NCI-H2107 treated with DMSO at 0.1 percent for 48 hours (cell line): ENCODE measurements around the gene SEPTIN5.

Experiments used
- DNase-seq: peaks from one replicate; lab custom pipeline; 2025; ENCODE audit not compliant: unreplicated experiment; lab: John Stamatoyannopoulos, UW

The SEPTIN5 gene

DNA sequence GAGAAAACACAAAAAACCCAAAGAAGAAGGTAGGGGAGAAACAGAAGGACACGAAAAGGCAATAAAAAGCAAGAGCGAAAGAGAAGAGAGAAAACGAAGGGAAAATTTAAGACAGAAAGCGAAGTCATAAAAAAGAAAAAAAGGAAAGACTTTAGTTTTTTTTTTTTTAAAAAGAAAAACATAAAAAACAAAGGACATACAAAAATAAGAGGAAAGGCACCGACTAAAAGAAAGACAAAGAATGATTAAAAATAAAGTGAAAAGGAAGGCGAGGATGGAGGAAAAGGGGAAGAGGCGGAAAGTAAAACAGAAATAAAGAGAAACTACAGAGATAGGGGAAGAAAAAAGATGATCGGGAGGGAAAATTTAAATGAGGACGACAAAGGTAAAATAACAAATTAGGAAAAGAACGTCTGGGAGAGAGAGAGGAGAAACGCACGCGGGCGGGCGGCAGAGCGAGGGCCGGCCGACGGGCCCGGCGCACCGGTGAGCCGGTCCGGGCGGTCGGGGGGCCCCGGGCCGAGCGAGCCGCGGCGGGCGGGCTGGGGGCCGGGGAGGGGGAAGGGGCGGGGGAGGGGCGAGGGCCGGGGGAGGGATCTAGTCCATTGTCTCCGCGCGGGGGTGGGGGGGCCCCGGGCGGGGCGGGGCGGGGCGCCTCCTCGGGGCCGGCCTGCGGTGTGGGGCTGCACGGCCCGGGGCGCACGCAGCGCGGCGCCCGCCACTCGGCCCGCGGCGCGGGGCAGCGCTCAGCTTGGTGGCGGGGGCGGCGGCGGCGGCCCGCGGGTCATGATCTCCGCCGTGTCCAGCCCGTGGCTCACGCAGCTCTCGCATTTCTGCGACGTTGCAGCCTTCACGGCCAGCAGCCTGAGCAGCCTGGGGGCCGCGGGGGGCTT lies 46.0 kb downstream of the SEPTIN5 start, which contains the start of gene TBX1:
Gene TBX1, plus strand, starts transcription at position 721 of the 893 bp plus-strand sequence. Its CDS starts 66 bp downstream, at position 787.
- no peak for DNase-seq

DNA sequence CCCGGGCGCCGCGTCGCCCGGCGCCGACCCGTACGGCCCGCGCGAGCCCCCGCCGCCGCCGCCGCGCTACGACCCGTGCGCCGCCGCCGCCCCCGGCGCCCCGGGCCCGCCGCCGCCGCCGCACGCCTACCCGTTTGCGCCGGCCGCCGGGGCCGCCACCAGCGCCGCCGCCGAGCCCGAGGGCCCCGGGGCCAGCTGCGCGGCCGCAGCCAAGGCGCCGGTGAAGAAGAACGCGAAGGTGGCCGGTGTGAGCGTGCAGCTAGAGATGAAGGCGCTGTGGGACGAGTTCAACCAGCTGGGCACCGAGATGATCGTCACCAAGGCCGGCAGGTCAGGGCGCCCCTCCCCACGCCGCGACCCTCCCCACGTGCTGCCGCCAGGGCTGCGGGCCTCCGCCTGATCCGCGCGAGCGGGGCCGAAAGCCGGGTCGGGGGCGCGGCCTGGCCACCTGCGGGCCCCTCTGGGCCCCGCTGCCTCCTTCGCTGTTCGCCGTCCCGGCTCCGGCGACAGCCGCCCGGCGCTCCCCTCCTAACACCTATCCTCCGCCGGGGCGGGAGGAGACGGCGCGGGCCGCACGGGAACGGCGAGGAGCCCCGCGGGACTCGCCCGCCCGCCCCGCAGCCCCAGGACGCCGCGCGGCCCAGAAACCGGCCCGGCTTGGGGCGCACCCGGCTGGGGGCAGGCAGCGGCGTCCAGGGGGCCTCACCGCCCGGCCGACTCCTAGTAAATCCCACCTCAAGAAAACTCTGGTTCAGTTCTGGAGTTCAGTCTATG lies 46.8 kb downstream of the SEPTIN5 start:
- DNase-seq: no peak

DNA sequence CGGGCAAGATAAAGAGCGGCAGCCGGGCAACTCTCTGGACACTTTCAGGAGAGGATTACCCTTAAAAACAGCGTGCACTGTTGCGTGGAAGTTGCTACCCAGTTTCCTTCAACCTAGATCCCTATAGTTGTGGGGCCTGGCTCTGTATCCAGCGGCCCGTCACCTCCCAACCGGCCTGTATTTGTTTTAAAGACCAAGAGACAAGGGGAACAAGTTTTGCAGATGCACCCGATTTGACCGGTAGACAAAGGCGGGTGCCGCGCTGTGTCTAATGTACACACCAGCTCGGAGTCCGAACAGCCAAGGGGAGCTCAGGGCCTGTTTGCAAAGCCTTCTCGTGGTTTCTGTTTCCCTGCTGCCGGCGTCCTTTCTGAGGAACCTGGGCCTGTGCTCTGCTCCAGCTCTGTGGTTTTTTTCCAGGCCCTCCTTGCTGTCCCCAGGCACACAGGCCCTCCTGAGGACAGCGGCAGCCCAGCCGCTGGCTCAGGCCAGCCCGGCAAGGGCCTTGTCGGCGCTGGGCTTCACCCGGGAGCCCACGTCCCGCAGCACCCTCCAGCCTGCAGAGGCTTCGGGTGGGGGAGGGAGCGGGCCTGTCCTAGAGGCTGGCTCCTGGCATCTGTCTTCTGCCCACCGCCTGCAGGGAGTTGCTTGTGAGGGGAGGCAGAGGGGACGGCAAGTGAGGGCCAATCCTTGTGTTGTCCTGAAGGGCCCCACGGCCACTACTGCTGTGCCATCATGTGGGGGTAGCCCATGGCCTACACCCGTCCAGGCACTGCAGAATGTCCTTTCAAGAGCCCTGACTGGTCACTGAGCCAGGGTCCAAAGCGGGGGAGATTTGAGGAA lies 47.6 kb downstream of the SEPTIN5 start:
- DNase-seq: no peak

DNA sequence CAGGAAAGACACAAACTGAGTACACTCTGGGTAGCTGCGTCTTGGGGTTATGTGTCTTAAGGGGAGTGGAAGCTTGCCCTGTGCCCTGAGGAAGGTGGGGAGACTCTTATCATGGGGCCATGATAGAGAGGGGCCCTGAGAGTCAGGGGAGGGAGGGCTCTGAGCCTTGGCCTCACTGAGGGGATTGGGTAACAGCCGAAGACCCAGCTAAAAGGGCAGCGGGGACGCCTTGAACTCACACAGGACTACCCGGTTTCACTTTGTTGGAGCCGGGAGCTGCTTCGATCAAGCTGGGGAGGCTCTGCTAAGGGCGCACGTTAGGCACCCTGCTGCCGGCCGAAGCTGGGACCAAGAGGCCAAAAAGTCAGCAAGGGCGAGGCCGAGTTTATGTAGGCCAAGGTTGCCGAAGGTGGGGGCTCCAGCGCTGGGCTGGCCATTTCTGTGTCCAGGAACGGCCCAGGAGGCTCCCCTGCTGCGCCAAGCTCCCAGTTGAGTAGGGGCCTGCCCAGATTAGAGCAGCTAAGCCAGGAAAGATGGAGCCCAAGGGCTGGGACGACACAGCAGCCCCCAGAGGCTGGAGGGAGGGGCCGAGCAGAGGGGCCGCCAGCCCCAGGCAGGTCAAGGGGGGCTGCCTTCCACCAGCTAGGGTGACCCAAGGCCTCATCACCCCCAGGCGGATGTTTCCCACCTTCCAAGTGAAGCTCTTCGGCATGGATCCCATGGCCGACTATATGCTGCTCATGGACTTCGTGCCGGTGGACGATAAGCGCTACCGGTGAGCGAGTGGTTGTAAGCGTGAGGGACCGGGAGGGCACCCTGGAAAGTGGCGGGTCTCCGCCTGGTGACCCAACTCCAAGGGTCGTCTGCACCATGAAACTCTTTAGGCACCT lies 48.5 kb downstream of the SEPTIN5 start:
- DNase-seq: no peak

DNA sequence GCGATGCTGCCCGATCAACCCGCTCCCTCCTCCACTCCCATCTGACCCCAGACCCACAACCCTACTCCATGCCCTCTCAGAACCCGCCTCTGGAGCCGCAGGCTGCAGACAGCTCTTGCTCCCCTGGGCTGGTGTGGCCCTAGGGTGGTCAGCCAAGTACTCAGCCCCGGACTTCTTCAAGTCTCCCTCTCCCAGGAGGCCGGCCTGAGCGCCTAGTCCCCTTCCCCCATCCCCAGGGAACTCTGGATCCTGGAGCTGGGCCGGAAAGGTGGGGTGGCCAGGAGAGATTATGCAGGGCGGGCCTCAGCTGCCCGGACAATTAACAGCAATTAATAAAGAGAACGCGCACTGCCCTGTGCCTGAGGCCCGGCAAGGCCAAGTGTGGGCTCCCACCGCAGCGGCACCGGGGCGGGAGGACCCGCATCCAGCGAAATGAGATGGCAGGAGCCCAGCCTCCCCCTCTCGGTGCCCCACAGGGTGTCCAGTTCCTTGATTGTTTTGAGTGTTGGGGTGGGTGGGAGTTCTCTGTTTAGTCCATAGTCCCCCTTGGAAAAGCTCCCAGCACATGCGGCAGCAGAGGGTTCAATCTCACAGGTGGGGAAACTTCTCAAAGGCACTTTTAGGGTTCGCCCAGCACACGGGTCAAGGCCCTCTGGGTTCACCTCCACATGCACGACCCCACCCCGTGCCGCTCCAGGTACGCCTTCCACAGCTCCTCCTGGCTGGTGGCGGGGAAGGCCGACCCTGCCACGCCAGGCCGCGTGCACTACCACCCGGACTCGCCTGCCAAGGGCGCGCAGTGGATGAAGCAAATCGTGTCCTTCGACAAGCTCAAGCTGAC lies 49.4 kb downstream of the SEPTIN5 start:
- no peak for DNase-seq

DNA sequence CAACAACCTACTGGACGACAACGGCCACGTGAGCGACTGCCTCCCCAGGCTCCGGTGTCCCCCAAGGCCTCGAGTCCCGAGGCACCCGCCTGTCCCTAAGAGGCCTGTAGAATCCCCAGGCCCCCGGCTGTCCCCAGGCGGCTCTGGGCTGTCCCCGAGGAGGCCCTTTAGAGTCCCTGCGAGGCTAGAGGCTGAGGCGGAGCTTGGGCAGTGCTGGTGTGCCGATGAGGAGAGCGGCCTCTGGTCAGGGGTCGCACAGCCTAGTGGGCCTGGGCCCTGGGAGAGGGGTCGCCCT lies 49.9 kb downstream of the SEPTIN5 start:
- no peak for DNase-seq

DNA sequence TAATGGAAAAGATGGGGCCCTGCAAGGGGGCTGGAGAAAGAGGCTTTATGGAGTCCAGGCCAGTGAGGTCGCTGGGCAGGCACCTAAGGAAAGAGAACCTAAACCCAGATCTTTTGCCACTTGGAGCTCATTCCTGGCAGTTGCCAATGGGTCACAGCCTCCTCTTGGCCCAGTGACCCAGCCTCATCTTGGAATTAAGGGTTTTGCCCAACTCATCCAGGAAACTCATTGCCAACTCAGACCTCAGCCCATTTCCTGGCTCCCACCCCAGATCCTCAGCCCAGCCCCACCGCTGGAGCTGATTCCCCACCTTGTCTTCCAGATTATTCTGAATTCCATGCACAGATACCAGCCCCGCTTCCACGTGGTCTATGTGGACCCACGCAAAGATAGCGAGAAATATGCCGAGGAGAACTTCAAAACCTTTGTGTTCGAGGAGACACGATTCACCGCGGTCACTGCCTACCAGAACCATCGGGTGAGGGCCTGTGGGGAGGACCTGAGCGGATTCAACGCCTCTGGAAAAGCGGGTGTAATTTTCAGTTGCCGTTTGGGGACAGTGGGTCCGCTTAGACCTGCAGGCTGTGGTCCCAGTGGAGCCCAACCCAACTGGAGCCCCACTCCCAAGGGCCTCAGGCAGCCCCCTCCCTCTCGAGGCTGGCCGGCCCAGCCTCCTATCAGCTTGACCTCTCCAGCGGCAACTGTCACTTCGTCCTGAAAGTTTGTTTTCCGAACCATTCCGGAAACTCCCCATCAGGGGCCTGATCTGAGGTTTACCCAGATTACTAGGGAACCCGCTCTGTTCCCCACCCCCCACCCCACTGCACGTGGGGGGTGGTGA lies 50.6 kb downstream of the SEPTIN5 start:
- no peak for DNase-seq

DNA sequence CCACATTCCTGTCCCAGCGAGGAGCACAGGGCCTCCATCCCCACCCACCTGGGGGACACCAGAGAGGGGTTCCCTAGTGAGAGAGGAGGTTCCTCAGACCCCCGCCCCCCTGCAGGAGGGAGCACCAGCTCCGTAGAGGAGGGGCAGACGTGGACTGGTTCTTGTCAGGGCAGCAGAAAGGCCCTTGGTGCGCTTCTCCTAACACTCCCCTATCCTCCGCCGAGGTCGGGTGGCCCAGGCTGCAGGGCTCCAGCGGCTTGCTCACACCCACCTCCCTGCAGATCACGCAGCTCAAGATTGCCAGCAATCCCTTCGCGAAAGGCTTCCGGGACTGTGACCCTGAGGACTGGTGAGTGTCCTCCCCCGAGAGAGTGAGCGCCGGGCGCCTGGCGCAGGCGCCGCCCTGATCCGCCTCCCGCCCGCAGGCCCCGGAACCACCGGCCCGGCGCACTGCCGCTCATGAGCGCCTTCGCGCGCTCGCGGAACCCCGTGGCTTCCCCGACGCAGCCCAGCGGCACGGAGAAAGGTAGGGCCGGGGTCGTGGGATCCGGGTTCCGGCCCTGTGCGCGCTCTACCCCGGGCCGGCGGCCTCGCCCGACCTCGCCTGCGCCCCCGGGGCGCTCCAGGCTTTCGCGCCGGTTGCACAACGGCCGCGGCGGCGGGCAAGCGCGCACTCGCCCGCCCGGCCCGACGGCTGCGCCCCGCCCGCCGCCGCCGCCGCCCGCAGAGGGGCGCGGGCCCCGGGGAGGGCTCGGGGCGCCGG lies 51.4 kb downstream of the SEPTIN5 start:
- DNase-seq: no peak

DNA sequence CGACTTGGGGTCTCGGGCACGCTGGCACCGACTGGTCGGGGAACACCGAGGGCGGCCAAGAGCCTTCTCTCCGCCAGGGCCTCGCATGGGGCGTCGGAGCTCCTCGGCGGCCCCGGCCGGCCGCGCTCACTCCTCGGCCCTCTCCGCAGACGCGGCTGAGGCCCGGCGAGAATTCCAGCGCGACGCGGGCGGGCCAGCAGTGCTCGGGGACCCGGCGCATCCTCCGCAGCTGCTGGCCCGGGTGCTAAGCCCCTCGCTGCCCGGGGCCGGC lies 51.9 kb downstream of the SEPTIN5 start:
- DNase-seq: no peak

DNA sequence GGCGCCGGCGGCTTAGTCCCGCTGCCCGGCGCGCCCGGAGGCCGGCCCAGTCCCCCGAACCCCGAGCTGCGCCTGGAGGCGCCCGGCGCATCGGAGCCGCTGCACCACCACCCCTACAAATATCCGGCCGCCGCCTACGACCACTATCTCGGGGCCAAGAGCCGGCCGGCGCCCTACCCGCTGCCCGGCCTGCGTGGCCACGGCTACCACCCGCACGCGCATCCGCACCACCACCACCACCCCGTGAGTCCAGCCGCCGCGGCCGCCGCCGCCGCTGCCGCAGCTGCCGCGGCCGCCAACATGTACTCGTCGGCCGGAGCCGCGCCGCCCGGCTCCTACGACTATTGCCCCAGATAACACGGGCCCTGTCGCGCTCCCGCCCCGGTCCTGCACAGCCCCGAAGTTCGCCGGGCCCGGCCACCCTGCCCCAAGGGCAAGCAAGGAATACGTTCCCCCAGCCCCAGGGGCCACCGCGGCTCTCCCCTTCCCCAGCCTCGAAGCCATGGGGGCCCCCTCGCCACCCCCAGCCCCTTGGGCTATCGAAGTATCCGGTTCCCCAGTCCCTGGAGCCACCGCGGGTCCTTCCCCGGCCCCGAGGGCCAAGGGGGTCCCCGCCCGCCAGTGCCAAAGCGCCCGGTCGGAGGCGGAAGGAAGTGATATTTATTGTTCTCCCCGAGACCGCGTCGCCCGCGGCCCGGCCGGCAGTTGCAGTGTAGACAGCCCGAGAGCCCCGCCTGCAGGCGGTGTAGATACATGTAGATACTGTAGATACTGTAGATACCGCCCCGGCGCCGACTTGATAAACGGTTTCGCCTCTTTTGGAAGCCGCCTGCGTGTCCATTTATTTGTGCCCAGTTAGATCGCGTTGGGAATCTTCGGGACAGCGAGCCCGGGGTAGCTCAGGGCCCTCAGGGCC lies 52.5 kb downstream of the SEPTIN5 start:
- no peak for DNase-seq

DNA sequence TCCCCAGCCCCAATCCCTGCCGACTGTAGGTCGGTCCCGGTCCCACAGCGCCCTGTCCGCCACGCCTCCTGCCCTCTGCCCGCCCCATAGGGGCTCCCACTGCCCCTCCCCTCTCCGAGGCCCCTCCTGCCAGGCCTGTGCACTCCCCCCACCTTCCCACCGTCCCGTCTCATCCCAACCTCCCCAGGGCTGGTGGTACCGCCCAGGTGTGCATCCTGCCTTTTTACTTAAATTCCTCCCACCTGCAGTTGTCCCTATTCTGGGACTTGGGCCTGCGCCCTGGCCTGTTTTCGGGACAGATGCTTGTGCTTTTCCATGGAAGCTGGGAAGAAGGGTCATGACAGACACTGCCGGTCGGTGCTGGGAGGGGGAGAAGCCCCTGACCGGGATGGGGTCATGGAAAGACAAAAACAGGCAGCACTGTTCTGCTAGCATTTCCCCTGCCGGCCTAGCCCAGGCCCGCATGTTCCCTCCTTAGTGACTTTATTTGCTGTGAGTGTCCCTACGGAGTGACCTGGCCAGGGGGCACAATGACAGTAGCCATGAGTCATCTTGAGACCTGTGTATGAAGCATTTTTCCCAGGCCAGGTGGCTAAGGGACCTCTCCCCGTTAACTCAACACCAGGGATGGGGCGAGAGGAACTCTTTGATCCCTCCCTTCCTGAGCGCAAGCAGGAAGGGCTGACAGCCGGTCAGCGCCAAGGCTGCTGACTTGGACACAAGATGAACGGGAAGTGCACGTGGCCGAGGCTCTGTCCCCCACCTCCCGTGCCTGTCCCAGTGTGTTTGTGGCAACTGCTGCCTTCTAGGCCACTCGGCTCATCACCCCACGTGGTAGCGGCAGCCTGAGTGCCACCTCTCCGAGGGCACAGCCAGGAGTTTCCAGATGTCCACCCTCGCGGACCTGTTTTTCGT lies 53.4 kb downstream of the SEPTIN5 start:
- DNase-seq: no peak

DNA sequence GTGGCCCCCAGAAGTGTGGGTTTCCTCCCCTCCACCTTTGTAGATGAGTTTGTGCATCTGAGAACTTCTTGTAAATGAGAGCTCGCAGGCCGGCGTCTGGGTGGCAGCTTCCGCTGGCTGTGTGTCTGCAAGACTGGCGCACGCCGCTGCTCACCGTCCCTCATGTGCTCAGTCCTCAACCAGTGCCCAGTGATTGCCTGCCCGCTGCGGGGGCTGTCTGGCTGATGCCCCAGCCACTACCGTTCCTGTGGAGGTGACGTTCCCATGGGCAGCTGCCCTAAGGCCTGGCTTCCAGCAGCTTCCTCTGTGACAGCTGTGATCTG lies 55.1 kb downstream of the SEPTIN5 start:
- no peak for DNase-seq

DNA sequence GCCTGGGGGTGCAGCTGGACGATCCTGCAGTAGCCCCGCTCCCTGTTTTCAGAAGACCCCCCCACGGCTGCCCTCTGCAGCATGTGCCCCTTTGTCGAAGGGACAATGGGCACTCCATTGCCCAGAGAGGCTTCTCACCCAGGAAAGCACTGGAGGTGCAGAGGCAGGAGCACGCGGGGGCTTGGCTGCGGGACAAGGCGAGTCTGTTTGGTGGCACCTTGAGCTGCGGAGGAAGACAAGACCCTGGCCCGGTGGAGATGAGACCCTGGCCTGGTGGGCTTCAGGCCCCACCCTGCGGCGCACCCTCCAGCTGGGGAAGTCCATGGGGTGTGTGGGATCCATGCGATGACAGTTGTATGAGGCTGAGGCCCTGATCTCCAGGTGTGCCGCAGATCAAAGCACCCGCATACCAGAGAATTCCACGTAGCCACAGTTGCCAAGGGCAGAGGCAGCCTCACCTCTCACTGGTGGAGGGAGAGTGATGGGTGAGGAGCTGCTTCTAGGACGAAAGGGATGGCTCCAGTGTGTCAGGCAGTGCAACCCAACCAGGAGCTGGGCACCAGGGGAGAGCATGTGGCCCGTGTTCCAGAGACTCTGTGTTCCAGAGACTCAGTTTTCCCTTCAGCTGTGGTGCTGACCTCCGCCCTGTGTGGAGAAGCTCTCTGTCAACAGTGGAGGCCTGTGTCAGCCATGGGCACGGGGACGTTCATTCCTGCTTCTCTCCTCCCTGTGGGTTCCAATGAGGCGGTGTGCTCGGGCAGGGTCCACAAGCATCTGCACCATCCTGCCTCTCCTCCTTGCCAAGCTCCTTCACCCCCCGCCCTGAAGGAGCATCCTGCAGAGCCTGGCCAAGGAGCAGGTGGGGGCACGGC lies 56.3 kb downstream of the SEPTIN5 start:
- no peak for DNase-seq

DNA sequence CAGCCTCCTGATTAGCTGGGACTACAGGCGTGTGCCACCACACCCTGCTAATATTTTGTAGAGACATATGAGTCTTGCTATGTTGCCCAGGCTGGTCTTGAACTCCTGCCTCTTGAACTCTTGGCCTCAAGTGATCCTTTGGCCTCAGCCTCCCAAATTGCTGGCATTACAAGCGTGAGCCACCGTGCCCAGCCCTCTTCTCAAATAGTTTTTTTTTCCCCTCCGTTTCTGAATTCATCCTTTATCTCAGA lies 58.0 kb downstream of the SEPTIN5 start:
- no peak for DNase-seq
